Caki2 (cell line): ENCODE results near the gene AVPI1. TPM values are rescaled to one million over a fixed set of nuclear protein-coding genes. Genes with fewer than 3 reads are reported as not detected.

ENCODE experiments used
- DNase-seq: peaks from one replicate; pipeline ENCODE4 v3.0.0-alpha.2; 2015; ENCODE audit warnings: low read depth
- in situ Hi-C: cut with HindIII; loops from 2 replicates; pipeline ENCODE4 v1.10.0; 2016; ENCODE audit warnings: low sequenced_read_pairs, low pct_unique_long_range_greater_than_20kb, mixed read lengths
- total RNA-seq: library from RNA; depleted of rRNA; stranded (reverse); fragments of >200 nt; shearing (Covaris generic); gene quantifications from 2 replicates; pipeline ENCODE4 v1.2.3, GENCODE V29; 2014; ENCODE audit warnings: low replicate concordance; rRNA removed

AVPI1 gene
- 44.0 and 46.1 TPM in 2 replicates for total RNA-seq

GRCh38 chr10:97686962-97687784 lies at the start of gene AVPI1:
Gene AVPI1, minus strand, starts transcription at chr10:97687241. Its CDS starts 7,336 bp downstream, at chr10:97679905.
- in situ Hi-C loops = no loop called here

GRCh38 chr10:97736403-97736901 lies 49.4 kb upstream of the AVPI1 start:
- in situ Hi-C loops = no loop called here
- no peak for DNase-seq

More at GRCh38 chr10:97686962-97687784, at the start of gene AVPI1:
- DNase-seq = peak; percentile 99

- in situ Hi-C loops = no loop called here
- no peak for DNase-seq
These were observed 47.0 kb upstream of the AVPI1 start for GRCh38 chr10:97734021-97734420.

GRCh38 chr10:97733256-97733655 lies 46.2 kb upstream of the AVPI1 start:
- in situ Hi-C loops = no loop called here
- DNase-seq = no peak

- no peak for DNase-seq
- in situ Hi-C loops = no loop called here
These were observed 45.0 kb upstream of the AVPI1 start for GRCh38 chr10:97732052-97732359.

- in situ Hi-C loops = no loop called here
- DNase-seq = peak; percentile 60
These were observed 44.5 kb upstream of the AVPI1 start for GRCh38 chr10:97731346-97732051.

GRCh38 chr10:97729014-97729413 lies 42.0 kb upstream of the AVPI1 start:
- in situ Hi-C loops = no loop called here

GRCh38 chr10:97726636-97727178 lies 39.7 kb upstream of the AVPI1 start:
- in situ Hi-C loops = no loop called here
- DNase-seq = peak; percentile 36

More at GRCh38 chr10:97729014-97729413, 42.0 kb upstream of the AVPI1 start:
- DNase-seq = no peak

- no peak for DNase-seq
- in situ Hi-C loops = no loop called here
These were observed 37.4 kb upstream of the AVPI1 start for GRCh38 chr10:97724341-97724941.

GRCh38 chr10:97723001-97723400 lies 36.0 kb upstream of the AVPI1 start:
- in situ Hi-C loops = no loop called here

GRCh38 chr10:97721871-97722780 lies 35.1 kb upstream of the AVPI1 start:
- DNase-seq = no peak
- in situ Hi-C loops = no loop called here

More at GRCh38 chr10:97723001-97723400, 36.0 kb upstream of the AVPI1 start:
- no peak for DNase-seq

GRCh38 chr10:97719602-97720001 lies 32.6 kb upstream of the AVPI1 start:
- in situ Hi-C loops = no loop called here
- DNase-seq = no peak

- in situ Hi-C loops = no loop called here
- peak; percentile 46 for DNase-seq
These were observed 31.7 kb upstream of the AVPI1 start for GRCh38 chr10:97718659-97719142.

- in situ Hi-C loops = no loop called here
- no peak for DNase-seq
These were observed 31.1 kb upstream of the AVPI1 start for GRCh38 chr10:97718178-97718577.

- DNase-seq = no peak
- in situ Hi-C loops = no loop called here
These were observed 30.6 kb upstream of the AVPI1 start for GRCh38 chr10:97717627-97718026.

GRCh38 chr10:97715259-97715874 lies 28.3 kb upstream of the AVPI1 start:
- no peak for DNase-seq
- in situ Hi-C loops = no loop called here
